Right hindlimb (tissue), 1 donor: ENCODE data around the gene SGCB.
A peak's percentile ranks its signal among the peaks of the same experiment; 100 is the strongest.
"Not testable (repeated sequence)": the region's sequence is repeated elsewhere in the genome, so short reads cannot be mapped to it uniquely, and the experiment has no call there.

Experiments used
- DNase-seq: peaks from one replicate; pipeline ENCODE4 v3.0.0-alpha.2; 2018

Gene SGCB

GRCh38 chr4:52038103-52038912, at the start of gene SGCB:
TSS of gene SGCB (minus strand) at chr4:52038299. CDS start at chr4:52038259, 40 bp downstream.
- peak; percentile 84 for DNase-seq

- DNase-seq = not testable (repeated sequence)
Observed at GRCh38 chr4:52086425-52086824, 48.3 kb upstream of the SGCB start.

- no peak for DNase-seq
Observed at GRCh38 chr4:52081216-52081615, 43.1 kb upstream of the SGCB start.

GRCh38 chr4:52079659-52080058, 41.6 kb upstream of the SGCB start:
- DNase-seq = no peak

GRCh38 chr4:52076731-52077130, 38.6 kb upstream of the SGCB start:
- peak; percentile 52 for DNase-seq

- no peak for DNase-seq
Observed at GRCh38 chr4:52071791-52072546, 33.9 kb upstream of the SGCB start.

GRCh38 chr4:52069571-52069970, 31.5 kb upstream of the SGCB start:
- no peak for DNase-seq

- DNase-seq = peak; percentile 39
Observed at GRCh38 chr4:52059372-52059771, 21.3 kb upstream of the SGCB start.

- DNase-seq = no peak
Observed at GRCh38 chr4:52058275-52058674, 20.2 kb upstream of the SGCB start.

- DNase-seq = no peak
Observed at GRCh38 chr4:52057196-52057595, 19.1 kb upstream of the SGCB start.

GRCh38 chr4:52054254-52054653, 16.2 kb upstream of the SGCB start:
- DNase-seq = no peak

GRCh38 chr4:52052475-52052780, 14.3 kb upstream of the SGCB start:
- DNase-seq = peak; percentile 23

- DNase-seq = peak; percentile 83
Observed at GRCh38 chr4:52051615-52052474, 13.7 kb upstream of the SGCB start.

- DNase-seq = peak; percentile 51
Observed at GRCh38 chr4:52051213-52051614, 13.1 kb upstream of the SGCB start, which contains the start of gene SPATA18. TSS of gene SPATA18 (plus strand) at chr4:52051304. CDS start at chr4:52051705, 401 bp downstream.

- no peak for DNase-seq
Observed at GRCh38 chr4:52049266-52049665, 11.2 kb upstream of the SGCB start.

GRCh38 chr4:52045028-52045427, 6.9 kb upstream of the SGCB start:
- no peak for DNase-seq

GRCh38 chr4:52037689-52038102, 403 bp downstream of the SGCB start:
- peak; percentile 84 for DNase-seq

GRCh38 chr4:52036886-52037530, 1.1 kb downstream of the SGCB start:
- DNase-seq = no peak

- no peak for DNase-seq
Observed at GRCh38 chr4:52035190-52035589, 2.9 kb downstream of the SGCB start.

GRCh38 chr4:52032005-52032404, 6.1 kb downstream of the SGCB start:
- DNase-seq = no peak

- no peak for DNase-seq
Observed at GRCh38 chr4:52028970-52029369, 9.1 kb downstream of the SGCB start.

GRCh38 chr4:52019936-52020657, 18.0 kb downstream of the SGCB start, which contains the start of gene LRRC66:
TSS of gene LRRC66 (minus strand) at chr4:52020363. CDS start at chr4:52017613, 2,750 bp downstream.
- no peak for DNase-seq
